HT-29 (cell line): ENCODE measurements around the gene SEC31A. TPM values are rescaled to one million over a fixed set of nuclear protein-coding genes. Genes with fewer than 3 reads are reported as not detected.
A peak's percentile ranks its signal among the peaks of the same experiment; 100 is the strongest.
"Not testable (repeated sequence)": the region's sequence is repeated elsewhere in the genome, so short reads cannot be mapped to it uniquely, and the experiment has no call there.

Source experiments
- DNase-seq: peaks from one replicate; pipeline ENCODE4 v3.0.0-alpha.2; 2015; ENCODE audit warnings: low spot score
- total RNA-seq: library from RNA; depleted of rRNA; stranded (reverse); fragments of >200 nt; shearing (Covaris generic); gene quantifications from 2 replicates; pipeline ENCODE4 v1.2.3, GENCODE V29; 2014; rRNA removed

The SEC31A gene, protein sequence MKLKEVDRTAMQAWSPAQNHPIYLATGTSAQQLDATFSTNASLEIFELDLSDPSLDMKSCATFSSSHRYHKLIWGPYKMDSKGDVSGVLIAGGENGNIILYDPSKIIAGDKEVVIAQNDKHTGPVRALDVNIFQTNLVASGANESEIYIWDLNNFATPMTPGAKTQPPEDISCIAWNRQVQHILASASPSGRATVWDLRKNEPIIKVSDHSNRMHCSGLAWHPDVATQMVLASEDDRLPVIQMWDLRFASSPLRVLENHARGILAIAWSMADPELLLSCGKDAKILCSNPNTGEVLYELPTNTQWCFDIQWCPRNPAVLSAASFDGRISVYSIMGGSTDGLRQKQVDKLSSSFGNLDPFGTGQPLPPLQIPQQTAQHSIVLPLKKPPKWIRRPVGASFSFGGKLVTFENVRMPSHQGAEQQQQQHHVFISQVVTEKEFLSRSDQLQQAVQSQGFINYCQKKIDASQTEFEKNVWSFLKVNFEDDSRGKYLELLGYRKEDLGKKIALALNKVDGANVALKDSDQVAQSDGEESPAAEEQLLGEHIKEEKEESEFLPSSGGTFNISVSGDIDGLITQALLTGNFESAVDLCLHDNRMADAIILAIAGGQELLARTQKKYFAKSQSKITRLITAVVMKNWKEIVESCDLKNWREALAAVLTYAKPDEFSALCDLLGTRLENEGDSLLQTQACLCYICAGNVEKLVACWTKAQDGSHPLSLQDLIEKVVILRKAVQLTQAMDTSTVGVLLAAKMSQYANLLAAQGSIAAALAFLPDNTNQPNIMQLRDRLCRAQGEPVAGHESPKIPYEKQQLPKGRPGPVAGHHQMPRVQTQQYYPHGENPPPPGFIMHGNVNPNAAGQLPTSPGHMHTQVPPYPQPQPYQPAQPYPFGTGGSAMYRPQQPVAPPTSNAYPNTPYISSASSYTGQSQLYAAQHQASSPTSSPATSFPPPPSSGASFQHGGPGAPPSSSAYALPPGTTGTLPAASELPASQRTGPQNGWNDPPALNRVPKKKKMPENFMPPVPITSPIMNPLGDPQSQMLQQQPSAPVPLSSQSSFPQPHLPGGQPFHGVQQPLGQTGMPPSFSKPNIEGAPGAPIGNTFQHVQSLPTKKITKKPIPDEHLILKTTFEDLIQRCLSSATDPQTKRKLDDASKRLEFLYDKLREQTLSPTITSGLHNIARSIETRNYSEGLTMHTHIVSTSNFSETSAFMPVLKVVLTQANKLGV
- total RNA-seq = 60.6 and 68.9 TPM in 2 replicates

DNA sequence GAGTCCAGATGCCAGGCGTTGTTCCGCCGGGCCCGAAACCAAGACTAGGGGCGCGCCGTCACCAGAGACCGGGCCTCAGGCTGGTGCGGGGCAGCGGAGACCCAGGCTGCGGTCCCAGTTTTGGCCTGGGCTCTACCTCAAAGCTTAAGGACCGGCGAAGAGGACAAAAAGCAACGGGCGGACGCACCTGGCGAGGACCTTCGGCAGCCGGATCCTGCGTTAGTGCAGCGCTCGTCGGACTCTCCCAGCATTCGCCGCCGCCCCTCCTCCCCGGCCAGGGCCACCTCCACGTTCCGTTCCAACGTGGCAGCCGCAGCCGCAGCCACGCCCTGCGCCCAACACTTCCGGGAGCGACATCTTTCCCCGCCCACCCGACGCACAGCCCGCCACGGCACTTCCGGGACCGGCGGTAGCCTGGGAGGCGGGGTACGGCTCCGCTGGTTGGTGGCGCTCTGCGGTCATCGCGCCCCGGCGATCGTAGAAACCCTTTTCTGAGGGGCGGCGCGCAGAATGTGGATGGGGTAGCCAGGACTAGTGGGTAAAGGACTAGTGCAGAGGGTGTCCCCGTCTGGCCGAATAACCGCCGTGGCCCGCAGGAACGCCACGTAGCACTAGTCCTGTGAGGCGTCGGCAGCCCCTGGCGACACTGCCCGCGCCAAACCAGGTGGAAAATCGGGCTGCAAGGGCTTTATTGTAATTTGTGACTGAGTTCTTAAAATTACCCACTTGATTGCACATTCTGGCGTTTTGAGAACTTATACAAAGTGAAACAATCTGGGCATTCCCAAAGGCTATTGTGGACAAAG is at the start of gene SEC31A:
TSS of gene SEC31A (minus strand) at position 253 of the 806 bp plus-strand sequence. CDS start 9,217 bp downstream, outside the sequence.
- DNase-seq = peak; percentile 96

DNA sequence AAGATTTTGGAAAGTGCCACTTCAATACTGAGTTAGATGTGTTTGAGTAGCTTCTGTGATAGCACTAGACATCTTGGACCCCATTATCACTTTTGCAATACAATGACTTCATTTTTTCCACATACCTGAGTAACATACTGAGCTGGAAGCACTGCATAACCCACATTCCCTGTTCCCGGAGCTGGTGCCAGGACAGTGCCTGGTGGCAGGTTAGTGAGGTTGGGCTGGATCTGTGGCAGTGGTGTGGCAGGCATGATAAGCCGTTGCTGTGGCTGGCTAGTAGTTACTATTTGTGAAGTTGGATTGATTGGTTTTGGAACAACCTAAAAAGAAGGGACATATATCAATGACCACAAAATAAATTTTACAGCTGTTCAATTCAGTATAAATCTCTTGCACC is 48.5 kb upstream of the SEC31A start:
- DNase-seq = no peak

DNA sequence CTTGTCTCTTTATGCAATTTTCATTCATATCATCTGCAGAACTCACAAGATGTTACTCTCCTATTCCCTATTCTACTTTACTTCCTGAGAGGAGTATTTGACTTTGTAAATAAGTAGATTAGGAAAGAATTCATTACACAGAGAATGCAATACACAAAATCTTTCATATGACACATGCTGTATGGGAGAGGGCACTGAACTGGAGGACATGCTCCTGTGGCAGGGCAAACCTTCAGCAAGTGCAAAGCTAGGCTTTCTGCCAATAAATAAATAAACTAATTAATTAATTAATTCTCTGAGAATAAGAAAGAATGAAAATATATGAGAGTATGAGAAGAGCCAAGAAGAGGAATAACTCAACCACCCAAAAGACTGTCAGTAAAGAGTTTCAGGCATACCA is 43.5 kb upstream of the SEC31A start:
- no peak for DNase-seq

DNA sequence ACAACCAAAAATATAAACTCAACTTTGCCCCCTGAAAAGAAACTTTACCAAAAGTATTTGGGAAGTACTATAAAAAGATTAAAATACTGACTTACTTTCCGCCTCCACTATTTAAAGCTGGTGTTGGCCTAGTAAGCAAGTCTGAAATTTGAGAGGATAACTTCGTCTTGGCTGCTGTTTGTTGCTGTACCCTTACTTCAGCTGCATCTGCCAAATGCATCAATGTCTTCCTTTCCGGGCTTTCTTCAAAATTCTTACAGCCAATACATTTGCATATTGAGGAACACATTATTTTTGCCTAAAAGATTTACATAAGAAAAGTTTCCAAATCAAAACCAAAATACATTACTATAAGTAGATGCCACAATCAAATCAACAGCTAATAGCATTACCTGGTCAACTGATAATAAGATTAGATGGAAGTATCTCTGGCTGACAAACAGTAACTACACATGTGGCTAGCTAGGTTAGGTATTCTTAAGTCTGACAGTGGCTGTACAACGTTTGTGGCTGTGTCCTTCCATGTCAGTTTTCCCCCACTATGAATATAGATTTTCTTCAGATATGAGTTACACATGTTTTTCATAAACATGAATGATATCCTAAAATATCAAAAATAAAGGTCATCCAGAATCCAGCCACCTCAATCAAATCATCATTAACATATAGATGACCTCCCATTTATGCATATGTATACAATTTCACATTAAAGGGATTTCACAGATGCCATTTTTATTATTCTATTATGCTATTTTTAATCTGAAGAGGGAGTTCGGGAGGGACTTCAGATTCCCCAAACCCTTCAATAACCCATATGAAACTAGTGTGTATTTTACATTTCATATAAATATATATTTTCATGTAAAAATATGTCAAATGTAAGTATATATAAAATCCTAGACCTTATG is 40.1 kb upstream of the SEC31A start:
- DNase-seq = no peak

DNA sequence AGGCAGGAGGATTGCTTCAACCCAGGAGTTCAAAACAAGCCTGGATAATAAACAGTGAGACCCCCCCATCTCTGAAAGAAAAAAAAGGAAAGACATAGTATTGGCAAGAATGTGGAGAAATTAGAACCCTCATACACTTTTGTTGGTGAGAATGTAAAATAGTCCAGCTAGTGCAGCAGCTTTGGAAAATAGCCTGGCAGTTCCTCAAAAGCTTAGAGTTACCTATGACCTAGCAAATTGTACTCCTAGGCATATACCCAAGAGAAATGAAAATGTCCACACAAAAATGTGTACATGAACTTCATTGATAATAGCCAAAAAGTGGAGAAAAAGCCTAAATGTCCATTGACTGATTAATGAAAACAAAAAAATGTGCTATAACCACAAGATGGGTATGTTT is 30.8 kb upstream of the SEC31A start:
- DNase-seq = no peak

DNA sequence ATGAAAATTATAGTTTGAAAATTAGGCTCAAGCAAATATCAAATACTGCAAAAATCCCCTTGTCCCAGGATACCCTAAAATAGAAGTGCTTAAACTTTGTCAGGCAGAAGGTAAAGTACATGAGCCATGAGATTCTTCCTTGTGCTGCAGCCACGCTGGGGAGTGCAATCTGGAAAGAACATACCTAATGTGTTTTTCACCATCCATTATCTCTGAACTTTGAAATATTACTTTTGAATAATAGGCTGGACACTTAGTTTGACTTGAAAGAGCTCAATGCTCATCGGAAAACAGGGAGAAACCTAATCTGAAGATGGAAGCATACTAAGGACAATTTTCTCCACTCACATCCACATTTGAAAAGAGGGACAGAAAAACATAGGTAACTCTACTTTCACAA is 28.4 kb upstream of the SEC31A start:
- no peak for DNase-seq

DNA sequence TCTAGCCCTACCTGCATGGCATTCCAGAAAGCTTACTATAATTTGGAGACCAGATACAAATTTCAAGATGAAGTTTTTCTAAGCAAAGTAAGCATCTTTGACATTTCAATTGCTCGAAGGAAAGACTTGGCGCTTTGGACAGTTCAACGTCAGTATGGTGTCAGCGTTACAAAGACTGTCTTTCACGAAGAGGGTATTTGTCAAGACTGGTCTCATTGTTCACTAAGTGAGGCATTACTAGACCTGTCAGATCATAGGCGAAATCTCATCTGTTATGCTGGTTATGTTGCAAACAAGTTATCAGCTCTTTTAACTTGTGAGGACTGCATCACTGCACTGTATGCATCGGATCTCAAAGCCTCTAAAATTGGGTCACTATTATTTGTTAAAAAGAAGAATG is 27.1 kb upstream of the SEC31A start:
- no peak for DNase-seq

DNA sequence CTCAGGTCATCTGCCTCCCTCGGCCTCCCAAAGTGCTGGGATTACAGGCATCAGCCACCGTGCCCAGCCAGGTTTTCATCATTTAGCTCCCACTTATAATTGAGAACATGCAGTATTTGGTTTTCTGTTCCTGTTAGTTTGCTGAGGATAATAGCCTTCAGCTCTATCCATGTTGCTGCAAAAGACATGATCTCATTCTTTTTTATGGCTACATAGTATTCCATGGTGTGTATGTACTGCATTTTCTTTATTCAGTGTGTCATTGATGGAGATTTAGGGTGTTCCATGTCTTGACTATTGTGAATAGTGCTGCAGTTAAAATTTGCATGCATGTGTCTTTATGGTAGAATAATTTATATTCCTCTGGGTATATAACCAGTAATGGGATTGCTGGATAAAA is 23.0 kb upstream of the SEC31A start:
- not testable (repeated sequence) for DNase-seq

DNA sequence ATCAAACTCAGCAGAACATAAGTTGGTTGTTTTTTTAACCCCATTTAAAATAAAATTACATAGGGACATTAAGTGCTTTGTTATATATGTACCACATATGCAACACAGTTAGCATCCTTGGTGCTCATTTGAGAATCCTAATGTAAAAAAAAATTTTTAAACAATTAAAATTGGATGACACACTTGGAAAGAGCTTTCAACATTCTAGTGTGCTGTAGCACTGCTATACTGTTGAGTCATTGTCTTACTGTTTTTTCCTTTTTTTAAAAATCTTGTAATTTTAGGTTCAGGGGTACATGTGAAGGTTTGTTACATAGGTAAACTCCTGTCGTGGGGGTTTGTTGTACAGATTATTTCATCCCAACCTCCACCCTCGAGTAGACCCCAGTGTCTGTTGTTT is 22.4 kb upstream of the SEC31A start:
- no peak for DNase-seq

DNA sequence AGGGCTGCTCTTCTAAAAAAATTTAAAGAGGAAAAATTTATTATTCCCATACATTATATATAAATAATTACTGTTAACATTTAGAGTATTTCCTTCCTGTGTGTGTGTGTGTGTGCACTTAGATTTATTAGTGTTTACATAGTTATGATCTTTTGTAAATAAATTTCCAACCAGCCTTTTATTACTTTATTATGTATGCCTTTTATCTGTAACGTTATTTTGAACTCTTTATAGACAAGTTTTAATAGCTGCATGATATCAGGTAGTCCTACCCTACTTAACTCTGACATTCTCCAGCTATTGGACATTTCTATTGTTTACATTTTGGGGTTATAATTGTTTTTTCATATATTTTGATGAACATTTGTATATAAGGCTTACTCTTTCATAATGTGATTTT is 18.4 kb upstream of the SEC31A start:
- DNase-seq = no peak

DNA sequence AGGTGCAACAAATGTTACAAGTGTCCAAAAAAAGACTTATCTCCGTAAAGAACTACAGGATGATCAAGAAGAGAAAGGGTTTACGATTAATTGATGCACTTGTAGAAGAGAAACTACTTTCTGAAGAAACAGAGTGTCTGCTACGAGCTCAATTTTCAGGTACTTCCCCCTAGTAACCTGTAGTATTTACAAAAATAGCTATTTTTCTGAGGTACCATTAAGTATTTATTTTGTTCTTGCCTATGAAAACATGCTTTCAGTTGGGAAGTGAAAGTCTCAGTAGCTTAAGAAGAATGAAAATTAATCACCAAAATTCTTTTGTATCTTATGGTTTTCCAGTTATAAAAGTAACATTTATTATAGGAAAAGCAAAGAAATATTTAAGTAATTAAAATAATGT is 15.5 kb upstream of the SEC31A start:
- no peak for DNase-seq

DNA sequence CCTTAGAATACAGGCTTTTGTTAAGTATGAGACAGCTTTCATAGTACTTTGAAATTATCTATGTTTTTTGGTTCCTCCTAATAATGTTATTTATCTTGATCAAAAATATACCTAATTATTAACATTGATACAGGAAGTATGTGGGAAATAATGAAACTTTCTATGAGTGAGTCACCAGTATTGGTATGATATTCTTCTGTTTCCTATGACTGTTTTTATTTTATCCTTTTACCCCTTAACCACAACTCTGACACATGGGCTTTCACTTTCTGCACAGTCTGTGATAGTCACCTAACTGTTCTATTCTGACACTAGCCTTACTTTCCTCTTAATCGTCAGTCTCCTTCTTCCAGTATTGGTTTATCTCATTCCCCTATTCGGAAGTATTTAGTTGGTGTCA is 14.3 kb upstream of the SEC31A start:
- DNase-seq = peak; percentile 19

DNA sequence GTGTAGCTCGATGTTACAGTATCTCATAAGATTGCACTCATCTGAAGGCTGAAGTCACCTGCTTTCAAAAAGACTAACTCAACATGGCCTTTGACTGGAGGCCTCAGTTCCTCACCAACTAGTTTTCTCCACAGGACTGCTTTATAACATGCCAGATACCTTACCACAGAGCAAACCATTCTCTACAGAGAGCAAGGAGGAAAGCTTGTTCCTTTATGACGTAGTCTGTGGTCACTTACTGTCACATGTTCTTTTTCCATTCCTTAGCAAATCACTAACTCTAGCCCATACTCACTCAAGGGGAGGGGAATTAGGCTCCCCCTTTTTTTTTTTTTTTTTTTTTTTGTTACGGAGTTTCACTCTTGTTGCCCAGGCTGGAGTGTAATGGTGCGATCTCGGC is 12.8 kb upstream of the SEC31A start:
- DNase-seq = no peak

DNA sequence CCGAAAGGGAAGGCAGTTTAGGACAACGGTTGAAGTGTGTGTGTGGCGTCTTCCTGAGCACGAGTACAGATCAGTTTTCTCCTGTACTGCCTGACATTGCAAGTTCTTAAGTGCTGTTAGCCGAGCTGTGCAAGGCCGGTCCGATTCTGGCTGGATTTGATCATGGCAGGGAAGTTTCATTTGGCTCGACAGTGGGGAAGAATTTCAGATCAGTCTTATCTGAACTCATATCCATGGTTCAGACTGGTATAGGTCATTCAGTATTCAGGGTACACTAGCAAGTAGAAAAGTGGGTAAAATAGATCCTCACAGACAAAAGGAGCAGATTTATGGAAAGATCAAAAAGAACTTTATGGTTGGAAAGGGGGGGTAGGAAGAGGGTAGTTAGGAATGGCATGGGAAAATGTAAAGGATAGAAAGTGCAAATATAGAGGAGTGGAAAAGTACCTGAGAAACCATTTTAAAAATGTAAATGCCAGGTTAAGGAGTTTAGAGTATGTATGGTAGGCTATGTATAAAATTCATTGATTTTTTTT is 10.3 kb upstream of the SEC31A start:
- DNase-seq = no peak

DNA sequence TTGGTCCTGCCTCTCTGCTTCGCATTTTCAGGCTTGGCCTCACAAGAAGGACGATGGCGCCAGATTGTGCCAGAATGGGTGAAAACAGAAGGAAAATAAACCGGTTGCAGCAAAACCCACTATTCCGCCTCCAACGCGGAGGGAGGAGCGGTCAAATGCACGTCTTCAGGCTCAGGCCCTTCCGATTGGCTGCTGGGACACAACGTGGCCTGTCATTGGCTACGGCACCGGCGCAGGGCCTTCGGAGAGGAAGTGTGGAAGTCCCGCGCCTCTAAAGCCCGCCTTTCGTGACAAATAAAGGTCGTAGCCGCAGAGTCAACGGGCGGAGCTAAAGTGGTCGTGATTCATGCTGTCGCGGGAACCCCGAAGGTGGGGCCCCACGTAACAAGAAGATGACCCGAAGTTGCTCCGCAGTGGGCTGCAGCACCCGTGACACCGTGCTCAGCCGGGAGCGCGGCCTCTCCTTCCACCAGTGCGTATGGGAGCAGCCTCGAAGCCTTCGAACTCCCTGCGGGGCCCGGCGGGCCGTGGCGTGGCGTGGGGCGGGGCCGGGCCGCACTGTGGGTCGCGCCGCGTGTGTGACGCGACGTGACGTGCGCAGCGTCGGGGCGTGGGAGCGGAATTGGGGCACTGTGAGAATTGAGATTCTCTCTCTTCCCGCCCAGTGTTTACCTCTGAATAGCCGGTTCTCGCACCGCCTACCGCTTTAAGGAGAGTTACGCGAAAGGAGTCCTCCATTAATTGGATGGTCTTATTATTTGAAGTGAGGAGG is 9.6 kb upstream of the SEC31A start, which contains the start of gene THAP9:
TSS of gene THAP9 (plus strand) at position 325 of the 772 bp plus-strand sequence. CDS start at position 393, 68 bp downstream.
- DNase-seq = peak; percentile 99

DNA sequence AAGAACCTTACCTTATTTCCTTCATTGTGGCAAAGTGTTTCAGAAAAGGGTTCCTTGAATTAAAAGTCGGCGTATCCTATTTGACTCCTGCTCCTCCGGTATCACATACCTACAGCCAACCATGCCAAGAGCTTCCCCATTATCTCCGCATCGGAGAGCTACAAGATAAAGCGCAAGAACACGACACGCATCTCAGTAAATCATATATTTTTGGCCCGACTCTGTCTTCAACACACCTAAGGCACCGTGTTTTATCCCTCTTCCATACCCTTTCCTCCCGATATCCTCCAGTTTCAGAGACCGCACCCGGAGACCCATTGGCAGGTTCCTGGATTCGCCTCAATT is 9.1 kb upstream of the SEC31A start:
- no peak for DNase-seq

DNA sequence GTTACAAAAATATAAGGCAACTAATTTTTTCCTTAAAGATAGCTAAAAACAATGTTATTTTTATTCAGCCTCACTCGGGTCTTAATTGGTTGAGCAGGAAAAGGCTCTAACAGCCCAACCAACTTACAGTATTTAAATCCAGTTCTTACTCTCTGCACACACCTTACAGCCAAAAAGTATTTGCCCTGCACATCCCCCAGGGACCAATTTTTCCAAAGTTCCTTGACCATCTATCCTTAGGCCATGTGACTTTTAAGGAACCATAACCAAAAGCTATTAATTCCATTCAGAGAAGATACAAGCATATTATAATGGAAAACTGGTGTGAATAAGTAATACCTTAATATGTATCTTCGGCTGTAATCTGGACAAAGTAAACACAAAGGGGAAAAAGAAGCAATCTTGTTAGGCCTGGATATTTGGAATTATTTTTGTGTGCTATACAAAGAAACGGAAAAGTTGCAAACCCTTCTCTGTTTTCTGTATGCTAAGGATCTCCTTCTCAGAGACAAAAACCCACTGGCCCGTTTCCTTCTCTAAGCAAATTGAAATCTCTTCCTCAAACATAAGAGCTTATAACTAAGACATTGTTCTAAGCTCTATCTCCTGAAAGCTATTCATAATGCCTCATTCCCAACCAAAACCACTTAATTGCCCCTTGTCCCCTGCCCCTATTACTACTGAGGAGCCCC is 8.6 kb upstream of the SEC31A start:
- DNase-seq = no peak
